HG03095 (cell line): ENCODE results near the gene AMDHD2.

ENCODE experiments used
- ATAC-seq: cut with Tn5 transposase; IDR thresholded peaks from one replicate; pipeline ENCODE4 v1.9.1; 2021; ENCODE audit warnings: moderate library complexity; ENCODE audit not compliant: unreplicated experiment

AMDHD2 gene

GRCh38 chr16:2482708-2483534 lies 37.2 kb upstream of the AMDHD2 start:
- no peak for ATAC-seq

GRCh38 chr16:2483939-2484897 lies 36.0 kb upstream of the AMDHD2 start:
- no peak for ATAC-seq

- ATAC-seq = no peak
Observed at GRCh38 chr16:2484898-2485508, 35.2 kb upstream of the AMDHD2 start.

GRCh38 chr16:2485811-2486507 lies 34.2 kb upstream of the AMDHD2 start:
- ATAC-seq = no peak

GRCh38 chr16:2486645-2487516 lies 33.3 kb upstream of the AMDHD2 start:
- peak; percentile 66 for ATAC-seq

- ATAC-seq = no peak
Observed at GRCh38 chr16:2487517-2487842, 32.7 kb upstream of the AMDHD2 start.

GRCh38 chr16:2487903-2488531 lies 32.2 kb upstream of the AMDHD2 start:
- ATAC-seq = no peak

GRCh38 chr16:2489581-2489980 lies 30.6 kb upstream of the AMDHD2 start:
- no peak for ATAC-seq

GRCh38 chr16:2490190-2491105 lies 29.7 kb upstream of the AMDHD2 start:
- ATAC-seq = no peak

- ATAC-seq = no peak
Observed at GRCh38 chr16:2492292-2492691, 27.9 kb upstream of the AMDHD2 start.

GRCh38 chr16:2493605-2494004 lies 26.6 kb upstream of the AMDHD2 start:
- ATAC-seq = no peak

- ATAC-seq = no peak
Observed at GRCh38 chr16:2494616-2495015, 25.6 kb upstream of the AMDHD2 start.

- no peak for ATAC-seq
Observed at GRCh38 chr16:2495041-2495440, 25.1 kb upstream of the AMDHD2 start.

- no peak for ATAC-seq
Observed at GRCh38 chr16:2496223-2497115, 23.7 kb upstream of the AMDHD2 start.

- no peak for ATAC-seq
Observed at GRCh38 chr16:2497116-2497630, 23.0 kb upstream of the AMDHD2 start.

GRCh38 chr16:2497695-2498484 lies 22.3 kb upstream of the AMDHD2 start:
- no peak for ATAC-seq
